ENCODE measurements around the gene SLC9A2. TPM values are rescaled to one million over a fixed set of nuclear protein-coding genes. Genes with fewer than 3 reads are reported as not detected.

SLC9A2 gene
- polyA plus RNA-seq, 3 donors: not detected

DNA sequence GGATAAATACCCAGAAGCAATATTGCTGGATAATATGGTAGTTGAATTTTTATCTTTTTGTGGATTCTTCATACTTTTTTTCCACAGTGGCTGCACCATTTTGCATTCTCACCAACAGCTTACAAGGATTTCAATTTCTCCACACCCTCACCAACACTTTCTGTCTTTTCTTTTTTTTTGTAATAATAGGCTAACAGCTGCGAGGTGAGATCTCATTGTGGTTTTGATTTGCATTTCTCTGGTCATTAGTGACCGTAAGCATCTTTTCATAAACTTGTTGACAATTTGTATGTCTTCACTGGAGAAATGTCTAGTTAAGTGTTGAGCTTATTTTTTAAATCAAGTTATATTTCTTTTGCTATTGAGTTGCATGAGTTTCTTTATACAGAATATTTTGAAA is 17.6 kb upstream of the SLC9A2 start:
- Mint-ChIP-seq H3K36me3 (no peaks in the 10 kb centered on the region), H3K4me1 (peaks cover 15% of the 10 kb centered on the region), H3K27ac (no peak overlapping the region), H3K9me3 (peaks cover 2 to 10% (median 3%) of the 10 kb centered on the region in 7 donors), H3K27me3 (ENCODE audit: low read depth in 3 of 3) (peaks cover 1 to 3% (median 2%) of the 10 kb centered on the region in 3 donors), H3K4me3 (no peak overlapping the region)
- no peak overlapping the region for H3K4me2 ChIP-seq (replicated peaks; ENCODE audit: extremely low read depth, low read length, poor library complexity, severe bottlenecking)
- peaks cover 0 to 5% of the 10 kb centered on the region in 2 donors for H3K9me3 ChIP-seq (replicated peaks in 1 of 2; ENCODE audit: control insufficient read depth in 1 of 2, insufficient read depth in 1 of 2, low read length in 2 of 2)
- no peak overlapping the region for H3K4me3 ChIP-seq (replicated peaks in 1 of 3; ENCODE audit: low read depth in 2 of 3, low read length in 3 of 3)
- TF ChIP-seq CTCF (IDR thresholded peaks at IDR 0.05): no peak
- H2AFZ ChIP-seq (ENCODE audit: insufficient read depth, low read depth, low read length, poor library complexity, severe bottlenecking): no peak overlapping the region
- H3K27me3 ChIP-seq (ENCODE audit: control insufficient read depth in 2 of 2, insufficient read depth in 2 of 2, low read length in 2 of 2): no peaks in the 10 kb centered on the region
- no peaks in the 10 kb centered on the region for H4K20me1 ChIP-seq (ENCODE audit: insufficient read depth, low read length)
- no peaks in the 10 kb centered on the region for H3K36me3 ChIP-seq (replicated peaks in 1 of 2; ENCODE audit: control insufficient read depth in 1 of 2, insufficient read depth in 2 of 2, low read length in 2 of 2)
- no peaks in the 10 kb centered on the region for H3K79me2 ChIP-seq (ENCODE audit: insufficient read depth, low read length)
- H3K27ac ChIP-seq (ENCODE audit: low read depth in 1 of 2, low read length in 2 of 2): no peak overlapping the region
- H3K9ac ChIP-seq (ENCODE audit: insufficient read depth, low read length, poor library complexity, severe bottlenecking): no peak overlapping the region
- DNase-seq: no peak
- WGBS (ENCODE audit: insufficient coverage): no CpG with 5 or more reads among the region's 2 CpGs
- peaks cover 16 to 19% of the 10 kb centered on the region in 2 donors for H3K4me1 ChIP-seq (ENCODE audit: control insufficient read depth in 1 of 2, insufficient read depth in 2 of 2, low read length in 2 of 2)
- intact Hi-C loops (cut with micrococcal nuclease): no loop called here

DNA sequence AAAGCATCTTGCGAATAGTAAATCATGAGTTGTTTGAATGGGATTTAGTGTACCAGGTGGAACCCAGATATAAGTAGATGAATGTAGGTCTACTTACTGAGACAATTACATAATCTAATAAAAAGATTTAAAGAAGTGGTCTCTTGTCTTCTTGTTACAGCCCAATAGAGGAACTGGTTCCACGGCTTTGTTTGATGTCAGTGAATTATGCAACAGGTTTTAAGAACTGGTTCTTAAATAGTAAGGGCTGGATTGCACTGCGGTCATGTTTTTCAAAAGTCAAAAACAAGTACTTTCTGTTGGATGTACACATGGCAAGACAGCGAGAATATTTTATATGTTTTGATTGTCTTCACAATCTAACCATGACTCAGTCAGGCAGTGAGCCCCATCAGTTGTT is 15.4 kb upstream of the SLC9A2 start:
- peak overlapping the region in 2 of 7 donors; percentile 19 to 30 for H3K27ac Mint-ChIP-seq
- H3K4me3 Mint-ChIP-seq: no peak overlapping the region

More for the DNA sequence above, 15.4 kb upstream of the SLC9A2 start:
- Mint-ChIP-seq H3K27me3 (ENCODE audit: low read depth in 3 of 3) (peaks cover 0 to 1% (median 0%) of the 10 kb centered on the region in 3 donors), H3K36me3 (no peaks in the 10 kb centered on the region), H3K4me1 (peaks cover 15% of the 10 kb centered on the region), H3K9me3 (peaks cover 2 to 10% (median 3%) of the 10 kb centered on the region in 7 donors)
- H3K4me2 ChIP-seq (replicated peaks; ENCODE audit: extremely low read depth, low read length, poor library complexity, severe bottlenecking): peak overlapping the region; percentile 41
- peak; percentile 73 to 77 (median 76) for DNase-seq
- no peaks in the 10 kb centered on the region for H3K27me3 ChIP-seq (ENCODE audit: control insufficient read depth in 2 of 2, insufficient read depth in 2 of 2, low read length in 2 of 2)
- peak overlapping the region in 1 of 3 experiments; percentile 33 for H3K4me3 ChIP-seq (replicated peaks in 1 of 3; ENCODE audit: low read depth in 2 of 3, low read length in 3 of 3)
- peaks cover 0 to 5% of the 10 kb centered on the region in 2 donors for H3K9me3 ChIP-seq (replicated peaks in 1 of 2; ENCODE audit: control insufficient read depth in 1 of 2, insufficient read depth in 1 of 2, low read length in 2 of 2)
- intact Hi-C loops (cut with micrococcal nuclease): no loop called here
- H3K36me3 ChIP-seq (replicated peaks in 1 of 2; ENCODE audit: control insufficient read depth in 1 of 2, insufficient read depth in 2 of 2, low read length in 2 of 2): no peaks in the 10 kb centered on the region
- no peaks in the 10 kb centered on the region for H4K20me1 ChIP-seq (ENCODE audit: insufficient read depth, low read length)
- no peak overlapping the region for H3K9ac ChIP-seq (ENCODE audit: insufficient read depth, low read length, poor library complexity, severe bottlenecking)
- 0% methylated on average over 1 of the region's 4 CpGs for WGBS (ENCODE audit: insufficient coverage)
- peak overlapping the region in 1 of 2 donors; percentile 20 for H3K27ac ChIP-seq (ENCODE audit: low read depth in 1 of 2, low read length in 2 of 2)
- H2AFZ ChIP-seq (ENCODE audit: insufficient read depth, low read depth, low read length, poor library complexity, severe bottlenecking): no peak overlapping the region
- no peak for TF ChIP-seq CTCF (IDR thresholded peaks at IDR 0.05)
- peaks cover 16 to 19% of the 10 kb centered on the region in 2 donors for H3K4me1 ChIP-seq (ENCODE audit: control insufficient read depth in 1 of 2, insufficient read depth in 2 of 2, low read length in 2 of 2)
- no peaks in the 10 kb centered on the region for H3K79me2 ChIP-seq (ENCODE audit: insufficient read depth, low read length)
